GM21619 (cell line): ENCODE measurements around the gene AVPR1B.

Experiments used
- ATAC-seq: cut with Tn5 transposase; IDR thresholded peaks from one replicate; pipeline ENCODE4 v1.9.1; 2021; ENCODE audit not compliant: unreplicated experiment

The AVPR1B gene

GRCh38 chr1:206117151-206117948 is at the start of gene AVPR1B:
Gene AVPR1B (minus strand): TSS chr1:206117388. CDS start chr1:206116890, 498 bp downstream.
- no peak for ATAC-seq

- no peak for ATAC-seq
Observed at GRCh38 chr1:206145771-206146290, 28.6 kb upstream of the AVPR1B start.

- no peak for ATAC-seq
Observed at GRCh38 chr1:206144605-206145004, 27.4 kb upstream of the AVPR1B start.

GRCh38 chr1:206143537-206144172 is 26.5 kb upstream of the AVPR1B start:
- ATAC-seq, result no peak

- no peak for ATAC-seq
Observed at GRCh38 chr1:206142770-206143169, 25.6 kb upstream of the AVPR1B start.

GRCh38 chr1:206142011-206142410 is 24.8 kb upstream of the AVPR1B start:
- no peak for ATAC-seq

- no peak for ATAC-seq
Observed at GRCh38 chr1:206136241-206136640, 19.1 kb upstream of the AVPR1B start.

GRCh38 chr1:206135248-206135647 is 18.1 kb upstream of the AVPR1B start:
- no peak for ATAC-seq

GRCh38 chr1:206133751-206134415 is 16.7 kb upstream of the AVPR1B start:
- no peak for ATAC-seq

- no peak for ATAC-seq
Observed at GRCh38 chr1:206131037-206131436, 13.8 kb upstream of the AVPR1B start.

- no peak for ATAC-seq
Observed at GRCh38 chr1:206128196-206128595, 11.0 kb upstream of the AVPR1B start.

GRCh38 chr1:206127336-206127735 is 10.1 kb upstream of the AVPR1B start:
- ATAC-seq, result no peak

GRCh38 chr1:206125346-206125745 is 8.2 kb upstream of the AVPR1B start:
- no peak for ATAC-seq

- ATAC-seq, result no peak
Observed at GRCh38 chr1:206122686-206123085, 5.5 kb upstream of the AVPR1B start.

GRCh38 chr1:206121269-206121668 is 4.1 kb upstream of the AVPR1B start:
- no peak for ATAC-seq

- no peak for ATAC-seq
Observed at GRCh38 chr1:206120406-206120805, 3.2 kb upstream of the AVPR1B start.

- no peak for ATAC-seq
Observed at GRCh38 chr1:206116873-206117150, 376 bp downstream of the AVPR1B start.

- ATAC-seq, result no peak
Observed at GRCh38 chr1:206116191-206116872, 856 bp downstream of the AVPR1B start.

GRCh38 chr1:206115791-206116190 is 1.4 kb downstream of the AVPR1B start:
- no peak for ATAC-seq

- ATAC-seq, result no peak
Observed at GRCh38 chr1:206114692-206115640, 2.2 kb downstream of the AVPR1B start.
